Activated T-cell treated with anti-CD3 and anti-CD28 coated beads for 4 hours (primary cell): ENCODE measurements around the gene RAI14.

Experiments used
- DNase-seq: peaks from one replicate; pipeline ENCODE4 v3.0.0-alpha.2; 2020

The RAI14 gene

GRCh38 chr5:34831303-34831702 is 175.2 kb downstream of the RAI14 start:
- no peak for DNase-seq

GRCh38 chr5:34832568-34832967 is 176.4 kb downstream of the RAI14 start:
- no peak for DNase-seq

GRCh38 chr5:34833090-34833489 is 177.0 kb downstream of the RAI14 start:
- no peak for DNase-seq

GRCh38 chr5:34833976-34834793 is 178.1 kb downstream of the RAI14 start:
- DNase-seq, result no peak

DNA sequence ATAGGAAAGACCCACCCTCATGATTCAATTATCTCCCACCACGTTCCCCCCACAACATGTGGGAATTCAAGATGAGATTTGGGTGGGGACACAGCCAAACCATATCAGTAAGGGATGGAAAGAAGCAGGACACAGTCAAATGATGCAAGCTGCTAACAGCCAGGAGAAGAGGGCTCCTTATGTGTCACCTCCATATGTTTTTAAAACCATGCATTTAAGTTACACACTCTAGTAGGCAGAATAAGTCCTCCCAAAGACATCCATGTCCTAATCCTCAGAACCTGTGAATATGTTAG is 178.6 kb downstream of the RAI14 start:
- DNase-seq, result no peak

DNA sequence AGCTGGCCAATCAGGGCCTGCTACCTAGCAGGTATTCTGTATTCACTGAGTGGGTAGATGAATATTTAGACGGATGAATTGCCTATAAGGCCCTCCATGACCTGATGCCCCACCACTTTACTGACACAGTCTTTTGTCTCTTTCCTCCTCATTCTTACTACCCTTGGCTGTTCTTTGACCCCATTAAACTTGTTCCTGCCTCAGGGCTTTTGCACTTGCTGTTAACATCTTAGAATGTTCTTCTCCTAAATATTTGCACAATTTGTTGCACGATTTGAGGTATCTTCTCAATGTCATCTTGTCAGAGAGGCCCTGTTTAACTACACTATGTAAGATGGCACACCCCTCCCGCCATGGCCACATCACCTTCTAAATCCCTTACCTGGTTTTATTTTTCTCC is 179.5 kb downstream of the RAI14 start:
- DNase-seq, result no peak

DNA sequence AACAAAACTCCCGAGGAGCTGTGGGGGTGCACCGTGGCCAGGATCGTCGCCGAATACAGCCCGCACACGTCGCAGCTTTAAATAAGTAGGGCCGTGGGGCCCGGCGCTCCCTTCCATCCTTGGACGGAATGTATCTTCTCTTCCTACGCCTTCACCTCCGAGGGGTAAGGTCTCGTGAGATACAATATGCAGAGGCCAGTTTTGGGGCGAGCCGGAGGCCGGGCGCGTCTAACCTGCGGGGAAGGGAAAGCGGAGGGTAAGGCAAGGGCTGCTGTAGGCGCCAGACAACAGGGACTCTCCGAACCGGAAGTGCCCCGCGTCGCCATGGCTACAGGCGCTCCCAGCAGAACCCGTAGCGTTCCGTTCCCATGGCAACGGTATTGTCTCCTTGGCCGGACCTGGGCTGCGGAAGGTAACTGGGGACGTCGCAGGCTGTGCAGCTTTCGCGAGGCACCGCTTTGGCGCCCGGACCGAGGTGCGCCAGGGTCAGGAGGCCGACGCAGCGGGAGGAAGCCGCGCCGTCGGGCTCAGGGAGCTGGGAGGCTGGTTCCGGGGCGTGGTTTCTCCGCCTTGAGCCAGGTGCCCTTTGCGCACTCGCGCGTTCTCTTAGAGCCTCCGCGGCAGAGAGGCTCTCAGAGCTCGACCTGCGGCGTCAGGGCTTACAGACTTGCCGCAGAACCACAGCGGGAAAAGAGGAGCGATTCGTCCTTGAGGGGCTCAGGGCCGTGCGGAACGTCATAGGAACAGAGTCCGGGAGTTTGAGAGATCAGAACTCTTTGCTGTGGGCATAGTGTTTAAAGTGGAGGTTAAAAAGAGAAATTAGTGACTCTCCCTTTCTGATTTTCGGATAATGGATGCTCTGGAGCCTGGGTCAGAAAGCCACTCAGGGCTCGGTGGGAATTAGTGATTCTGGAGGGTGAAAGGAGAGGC is 182.9 kb downstream of the RAI14 start, which contains the start of gene TTC23L:
Gene TTC23L, plus strand, starts transcription at position 380 of the 930 bp plus-strand sequence. CDS start 1,508 bp downstream, outside the sequence.
- peak; percentile 78 for DNase-seq

- DNase-seq, result no peak
Observed at GRCh38 chr5:34841816-34842215, 185.7 kb downstream of the RAI14 start.

DNA sequence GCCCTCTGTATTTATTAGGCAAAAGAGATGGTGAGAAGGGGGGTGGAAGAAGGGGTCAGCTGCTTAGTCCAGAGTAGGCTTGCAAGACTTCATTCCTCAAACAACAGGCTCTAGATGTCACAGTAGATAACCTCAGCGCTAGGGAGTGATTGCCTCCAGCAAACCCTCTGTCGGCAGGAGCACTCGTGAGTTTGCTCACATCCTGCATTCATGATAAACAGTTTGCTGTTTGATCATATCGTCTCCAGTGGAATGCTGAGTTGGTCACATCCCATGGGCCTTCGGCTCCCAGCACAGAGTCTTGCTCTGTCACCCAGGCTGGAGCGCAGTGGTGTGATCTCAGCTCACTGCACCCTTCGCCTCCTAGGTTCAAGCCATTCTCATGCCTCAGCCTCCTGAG is 186.4 kb downstream of the RAI14 start:
- DNase-seq, result no peak

- DNase-seq, result no peak
Observed at GRCh38 chr5:34843497-34843896, 187.4 kb downstream of the RAI14 start.

GRCh38 chr5:34844106-34844505 is 188.0 kb downstream of the RAI14 start:
- DNase-seq, result no peak

DNA sequence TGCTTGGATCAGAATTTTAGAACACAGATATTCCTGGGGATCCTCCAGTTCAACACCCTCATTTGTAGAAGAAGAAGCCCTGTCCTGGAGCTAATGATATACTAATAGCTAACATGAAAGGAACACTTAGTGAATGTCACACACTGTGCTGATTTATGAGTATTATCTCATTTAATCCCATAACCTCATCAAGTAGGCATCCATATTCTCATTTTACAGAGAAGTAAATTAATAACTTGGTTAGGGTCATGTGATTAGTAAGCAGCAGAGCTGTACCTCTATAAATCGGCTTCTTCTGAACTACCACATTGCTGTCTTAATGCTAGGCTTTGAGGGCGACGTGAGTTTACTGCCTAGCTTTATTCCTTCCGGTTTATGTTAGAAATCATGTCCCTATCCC is 188.9 kb downstream of the RAI14 start:
- no peak for DNase-seq

GRCh38 chr5:34847056-34847455 is 190.9 kb downstream of the RAI14 start:
- no peak for DNase-seq

DNA sequence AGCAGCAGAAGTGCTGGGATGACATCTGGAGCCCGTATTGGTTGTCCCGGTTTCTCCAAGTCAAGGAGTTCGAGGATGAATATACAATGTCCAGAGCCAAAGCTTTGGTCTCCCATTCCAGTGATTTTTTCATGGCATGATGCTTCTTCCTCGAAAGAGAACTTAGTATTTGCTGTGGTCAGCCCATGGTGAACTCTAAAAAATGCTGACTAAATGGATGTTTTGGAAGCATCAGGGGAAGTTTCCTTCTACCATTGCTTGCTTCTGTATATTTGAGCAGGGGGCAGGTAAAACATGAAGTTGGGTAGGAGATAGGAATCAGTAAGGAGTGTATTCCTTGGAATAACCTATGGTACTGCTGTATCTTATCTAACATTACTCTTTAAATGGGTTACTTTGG is 191.4 kb downstream of the RAI14 start:
- no peak for DNase-seq

DNA sequence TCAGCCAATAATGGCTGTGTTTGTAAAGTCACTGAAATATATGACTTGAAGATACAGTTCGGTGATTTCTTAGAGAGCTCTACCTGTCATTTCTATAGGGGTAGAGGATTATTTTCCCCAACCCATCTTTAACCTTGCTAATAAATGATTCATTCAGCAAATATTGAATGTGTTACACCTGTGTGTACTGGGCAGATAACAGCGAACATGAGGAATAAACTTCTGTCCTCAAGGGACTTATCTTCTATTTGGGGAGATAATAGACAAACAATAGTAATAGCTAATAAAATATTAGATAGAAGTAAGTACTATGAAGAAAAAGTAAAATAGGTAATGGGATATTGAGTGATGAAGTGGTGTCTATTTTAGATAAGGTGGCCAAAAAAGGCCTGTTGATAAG is 192.1 kb downstream of the RAI14 start:
- DNase-seq, result no peak

- no peak for DNase-seq
Observed at GRCh38 chr5:34849253-34849652, 193.1 kb downstream of the RAI14 start.

DNA sequence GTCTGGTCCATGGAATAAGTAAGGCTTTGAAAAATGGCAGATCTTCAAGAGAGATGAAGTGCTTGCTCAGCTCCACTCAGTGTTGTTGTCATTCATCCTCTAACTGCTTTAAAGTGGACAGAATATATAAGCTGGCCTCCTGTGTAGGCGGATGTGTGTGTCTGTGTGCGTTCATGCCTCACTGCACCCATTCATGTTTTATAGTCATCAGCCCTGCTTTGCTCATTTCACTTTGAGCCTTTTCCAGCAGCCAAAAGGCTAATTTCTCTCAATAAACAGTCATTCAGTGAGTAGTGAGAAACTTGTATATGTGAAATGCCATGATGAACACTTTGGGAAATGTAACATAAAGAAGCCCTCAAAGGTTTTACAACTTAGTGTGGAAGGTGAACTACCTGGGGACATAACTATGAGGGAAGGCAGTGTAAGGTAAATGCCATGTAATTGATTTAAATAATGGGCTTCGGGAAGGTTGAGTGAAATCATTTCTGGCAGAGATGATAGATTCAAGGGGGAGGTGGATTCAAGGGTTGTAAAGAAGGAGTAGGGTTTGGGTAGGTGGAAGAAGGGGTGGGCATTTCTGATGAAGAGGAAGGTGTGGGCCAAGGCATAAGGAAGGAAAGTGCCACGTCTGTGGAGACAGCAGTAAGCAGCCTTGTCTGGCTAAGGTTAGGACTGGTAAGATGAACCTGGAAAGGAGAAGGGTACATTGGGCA is 198.5 kb downstream of the RAI14 start:
- no peak for DNase-seq

DNA sequence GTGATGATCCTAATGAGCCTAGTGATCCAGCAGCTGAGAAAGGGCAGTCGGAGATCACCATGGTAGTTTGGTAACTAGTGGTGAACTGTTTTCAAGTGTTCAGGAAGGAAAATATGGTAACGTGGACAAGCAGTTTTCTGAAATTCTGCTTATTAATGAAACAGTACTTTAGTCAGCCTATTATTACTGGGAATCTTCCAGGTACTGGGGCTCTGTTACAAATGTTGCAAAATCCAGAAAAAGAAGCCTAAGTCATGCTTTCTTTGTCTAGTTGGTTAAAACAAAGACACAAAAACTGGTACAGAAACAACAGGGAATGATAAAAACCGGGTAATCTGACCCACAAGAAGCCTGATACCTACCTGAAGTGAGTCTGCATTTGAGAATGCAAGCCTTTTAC is 201.0 kb downstream of the RAI14 start:
- DNase-seq, result no peak

DNA sequence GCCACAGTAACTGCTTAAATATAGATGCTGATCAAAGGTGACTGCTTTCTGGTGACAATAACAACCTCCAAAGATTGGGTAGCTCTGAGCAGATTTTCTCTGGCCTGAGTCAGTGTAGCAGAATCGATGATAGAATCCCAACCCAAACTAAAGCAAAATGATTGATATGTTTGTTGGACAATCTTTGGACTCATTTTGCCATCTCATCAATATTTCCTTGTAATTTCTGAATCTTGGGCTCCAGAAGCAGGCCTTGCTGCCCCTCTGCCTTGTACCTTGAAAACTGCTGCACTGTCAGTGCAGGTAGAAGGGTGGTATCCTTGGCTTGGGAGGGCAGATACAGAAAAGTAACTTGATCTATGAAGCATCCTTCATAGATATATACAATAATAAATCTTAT is 201.8 kb downstream of the RAI14 start:
- DNase-seq, result no peak

GRCh38 chr5:34858790-34859189 is 202.7 kb downstream of the RAI14 start:
- DNase-seq, result no peak

DNA sequence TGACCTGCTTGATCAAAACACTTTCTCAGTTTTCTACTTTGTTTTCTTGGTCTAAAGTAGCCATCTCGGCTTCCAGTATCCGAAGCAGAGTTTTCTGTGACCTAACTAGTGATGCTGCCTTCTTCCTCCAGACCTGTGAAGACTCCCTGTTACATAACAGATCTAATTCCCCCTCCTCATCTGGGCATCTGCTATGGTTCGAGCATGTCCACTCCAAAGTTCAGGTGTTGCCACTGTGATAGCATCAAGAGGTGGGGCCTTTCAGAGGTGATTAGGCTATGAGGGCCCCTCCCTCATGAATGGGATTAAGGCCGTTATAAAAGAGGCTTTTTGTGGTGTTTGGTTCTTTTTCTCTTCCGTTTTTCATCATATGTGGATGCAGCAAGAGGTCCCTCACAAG is 203.1 kb downstream of the RAI14 start:
- no peak for DNase-seq

GRCh38 chr5:34863946-34864345 is 207.8 kb downstream of the RAI14 start:
- DNase-seq, result no peak

GRCh38 chr5:34865091-34865490 is 209.0 kb downstream of the RAI14 start:
- DNase-seq, result no peak
